GM19025 (cell line): ENCODE data around the gene GTF2IRD1.

ENCODE experiments used
- ATAC-seq: cut with Tn5 transposase; IDR thresholded peaks from one replicate; pipeline ENCODE4 v1.9.1; 2021; ENCODE audit warnings: mild to moderate bottlenecking, low read depth, moderate library complexity; ENCODE audit not compliant: unreplicated experiment

GTF2IRD1 gene

DNA sequence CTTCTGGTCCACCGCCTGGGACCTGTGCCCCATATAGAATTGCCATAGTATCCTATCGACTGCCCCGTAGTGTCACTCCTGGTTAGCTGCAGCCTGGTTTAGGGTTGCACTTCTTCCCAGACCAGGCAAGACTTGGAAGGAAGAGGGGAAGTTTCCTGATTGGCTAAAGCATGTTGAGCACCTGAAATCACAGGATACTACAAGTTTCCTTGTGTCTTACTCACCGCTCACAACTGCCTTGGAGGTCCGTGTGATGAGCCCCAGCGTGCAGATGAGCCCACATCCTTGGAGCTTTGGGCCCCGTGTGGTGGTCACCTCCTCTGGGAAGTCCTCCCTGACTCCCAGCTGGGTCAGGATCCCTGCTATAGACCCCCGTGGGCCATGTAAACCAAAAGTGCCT lies 129.9 kb downstream of the GTF2IRD1 start:
- no peak for ATAC-seq

GRCh38 chr7:74584160-74584954 lies 130.7 kb downstream of the GTF2IRD1 start:
- ATAC-seq, result no peak

- ATAC-seq, result no peak
Observed at GRCh38 chr7:74585844-74586243, 132.1 kb downstream of the GTF2IRD1 start.

DNA sequence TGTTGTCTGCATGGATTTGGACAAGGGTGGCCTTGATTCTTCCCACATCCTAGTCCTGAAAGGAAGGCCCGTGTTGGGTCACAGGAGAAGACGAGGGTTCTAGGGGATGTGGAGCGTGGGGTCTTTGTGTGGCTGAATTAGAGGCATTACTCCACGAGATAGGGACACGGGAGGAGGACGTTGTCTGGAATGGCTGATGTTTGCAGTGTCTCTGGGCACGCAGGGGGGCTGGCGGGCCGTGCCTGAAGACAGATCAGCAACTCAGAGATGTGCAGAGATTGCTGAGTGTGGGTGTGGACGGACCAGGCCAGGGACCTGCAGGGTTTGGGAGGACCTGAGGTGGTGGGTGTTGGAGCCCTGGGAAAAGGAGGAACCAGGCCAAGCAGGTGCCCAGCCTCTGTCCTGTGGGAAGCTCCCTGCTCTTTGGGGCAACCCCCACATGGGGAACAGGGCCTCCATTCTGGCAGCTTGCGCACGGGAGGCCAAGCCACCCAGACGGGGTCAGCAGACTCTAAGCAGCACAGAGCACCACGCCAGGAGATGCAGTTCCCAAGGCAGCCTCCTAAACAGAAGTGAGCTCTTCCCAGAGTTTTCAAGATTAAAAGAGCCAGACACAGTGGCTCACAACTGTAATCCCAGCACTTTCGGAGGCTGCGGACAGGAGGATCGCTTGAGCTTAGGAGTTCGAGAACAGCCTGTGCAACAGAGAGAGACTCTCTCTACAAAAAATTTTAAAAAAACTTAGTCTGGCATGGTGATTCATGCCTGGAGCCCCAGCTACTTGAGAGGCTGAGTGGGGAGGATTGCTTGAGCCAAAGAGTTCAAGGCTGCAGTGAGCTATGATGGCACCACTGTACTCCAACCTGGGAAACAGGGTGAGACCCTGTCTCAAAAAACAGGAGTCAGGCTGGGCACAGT lies 132.8 kb downstream of the GTF2IRD1 start:
- no peak for ATAC-seq

DNA sequence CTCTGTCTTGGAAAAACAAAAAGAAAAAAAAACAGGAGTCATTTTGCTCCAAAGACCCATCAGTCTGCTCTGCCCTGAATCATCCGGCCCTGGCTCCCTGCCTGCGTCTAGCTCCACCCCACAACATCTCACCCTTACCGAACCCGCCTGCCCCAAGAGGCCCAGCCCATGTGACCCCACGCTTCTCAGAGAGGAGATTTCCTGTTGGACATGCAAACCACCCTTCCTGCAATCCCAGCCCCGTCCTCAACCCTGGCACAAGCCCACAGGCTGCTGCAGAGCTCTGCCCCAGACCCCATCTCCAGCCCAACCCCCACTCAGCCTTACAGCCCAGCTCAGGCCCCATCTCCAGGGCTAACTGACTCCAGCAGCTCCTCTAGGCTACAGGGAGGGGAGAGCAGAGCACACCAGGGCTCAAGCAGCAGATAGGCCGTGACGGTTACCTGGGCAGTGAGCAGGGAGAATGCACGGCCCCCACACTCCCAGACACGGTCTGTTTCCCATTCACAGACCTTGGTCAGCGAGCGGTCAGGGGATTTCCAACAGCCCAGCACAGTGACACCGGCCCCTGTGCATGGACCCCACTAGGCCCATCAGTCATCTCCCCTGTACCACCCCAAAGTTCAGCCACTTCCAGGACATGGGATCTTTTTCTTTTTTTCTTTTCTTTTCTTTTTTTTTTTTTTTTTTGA lies 133.9 kb downstream of the GTF2IRD1 start:
- peak; percentile 76 for ATAC-seq

DNA sequence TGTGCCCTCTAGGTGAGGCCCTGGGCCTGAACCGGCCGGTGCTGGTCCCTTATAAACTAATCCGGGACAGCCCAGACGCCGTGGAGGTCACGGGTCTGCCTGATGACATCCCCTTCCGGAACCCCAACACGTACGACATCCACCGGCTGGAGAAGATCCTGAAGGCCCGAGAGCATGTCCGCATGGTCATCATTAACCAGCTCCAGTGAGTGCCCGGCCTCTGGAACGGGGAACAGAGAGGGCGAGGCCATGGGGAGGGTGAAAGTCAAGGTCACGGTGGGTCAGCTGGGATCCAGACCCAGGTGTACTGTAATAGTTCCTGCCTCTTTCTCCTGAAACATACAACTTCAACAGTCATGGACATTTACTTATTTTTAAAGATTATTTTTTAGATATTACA lies 137.1 kb downstream of the GTF2IRD1 start:
- no peak for ATAC-seq

DNA sequence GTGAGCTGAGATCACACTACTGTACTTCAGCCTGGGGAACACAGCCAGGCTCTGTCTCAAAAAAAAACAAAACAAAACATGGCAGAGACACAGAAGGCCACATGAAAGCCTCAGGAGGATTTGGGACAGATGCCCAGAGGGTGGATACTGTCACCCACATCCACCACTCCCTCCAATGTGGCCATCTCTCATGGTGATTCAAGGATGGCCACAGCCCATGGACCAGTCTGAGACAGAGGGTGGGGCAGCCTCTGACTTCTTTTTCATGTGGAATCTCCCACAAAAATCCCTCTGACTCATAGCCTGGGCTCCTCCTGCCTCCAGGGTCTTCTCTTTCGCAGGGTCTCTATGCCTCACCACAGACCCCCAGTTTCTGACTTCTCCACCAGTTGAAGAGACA lies 144.9 kb downstream of the GTF2IRD1 start:
- ATAC-seq, result no peak

GRCh38 chr7:74599244-74599643 lies 145.5 kb downstream of the GTF2IRD1 start:
- ATAC-seq, result peak; percentile 52

GRCh38 chr7:74604326-74605020 lies 150.8 kb downstream of the GTF2IRD1 start:
- no peak for ATAC-seq

DNA sequence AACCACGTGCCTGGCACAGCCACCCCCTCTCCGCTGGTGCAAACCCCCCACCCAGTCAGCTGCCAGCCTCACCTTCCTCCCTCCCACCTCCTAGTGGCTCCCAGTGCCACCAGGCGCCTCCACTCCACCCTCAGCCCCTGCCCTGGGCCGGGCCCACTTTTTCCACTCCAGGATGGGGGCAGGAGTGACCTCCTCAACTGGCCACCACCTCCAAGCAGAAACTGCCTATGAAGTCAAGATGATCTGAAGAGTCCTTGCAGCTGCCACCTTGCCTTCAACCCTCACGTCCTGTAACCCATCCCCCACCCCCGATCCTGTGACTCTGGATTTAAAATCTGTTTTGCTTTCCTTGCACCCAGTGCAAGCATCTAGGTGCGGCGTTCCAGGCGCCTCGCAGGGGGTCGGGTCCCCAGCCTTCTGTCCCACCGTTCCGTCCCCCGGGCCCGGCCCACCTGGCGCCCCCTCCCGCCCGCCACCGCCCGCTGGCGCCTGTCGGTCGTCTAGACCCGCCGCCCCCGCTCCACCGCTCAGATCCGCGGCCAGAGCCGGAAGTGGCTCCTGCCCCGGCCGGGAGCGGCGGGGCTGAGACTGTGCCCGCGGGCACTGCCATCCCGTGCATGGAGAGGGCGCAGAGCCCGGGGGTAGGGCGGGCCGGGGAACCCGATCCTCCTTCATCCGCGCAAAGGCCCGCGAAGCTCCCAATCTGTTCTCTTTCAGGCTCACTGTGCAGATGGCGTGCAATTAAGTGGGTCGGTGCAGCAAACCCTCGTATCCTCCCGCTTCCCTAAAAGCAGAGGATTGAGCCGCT lies 152.6 kb downstream of the GTF2IRD1 start:
- no peak for ATAC-seq

DNA sequence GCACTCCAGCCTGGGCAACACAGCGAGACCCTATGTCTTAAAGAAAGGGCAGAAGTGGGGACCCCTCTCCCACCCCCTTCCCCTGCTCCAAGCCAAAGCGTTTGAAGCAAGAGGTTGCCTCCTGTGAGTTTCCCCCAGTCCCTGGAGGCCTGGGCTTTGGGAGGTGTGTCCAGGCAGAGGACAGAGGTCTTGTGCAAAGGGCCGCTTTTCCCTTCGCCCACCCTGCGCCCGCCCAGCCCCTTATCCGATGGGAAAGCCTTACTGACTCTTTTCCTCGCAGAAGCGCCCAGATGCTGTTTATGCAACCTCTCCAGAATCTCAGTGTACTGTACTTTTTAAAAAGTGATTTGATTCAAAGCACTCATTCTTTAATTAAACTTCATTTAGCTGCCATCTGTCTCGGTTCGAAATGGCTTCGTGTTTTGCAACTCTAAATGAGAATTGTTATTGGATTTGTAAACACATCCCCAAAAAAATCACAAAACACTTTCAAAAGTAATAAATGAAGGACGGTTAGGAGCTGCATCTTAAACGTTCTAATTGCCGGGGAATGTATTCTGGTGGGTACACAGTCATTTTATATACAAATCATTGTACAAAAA lies 153.3 kb downstream of the GTF2IRD1 start:
- no peak for ATAC-seq

DNA sequence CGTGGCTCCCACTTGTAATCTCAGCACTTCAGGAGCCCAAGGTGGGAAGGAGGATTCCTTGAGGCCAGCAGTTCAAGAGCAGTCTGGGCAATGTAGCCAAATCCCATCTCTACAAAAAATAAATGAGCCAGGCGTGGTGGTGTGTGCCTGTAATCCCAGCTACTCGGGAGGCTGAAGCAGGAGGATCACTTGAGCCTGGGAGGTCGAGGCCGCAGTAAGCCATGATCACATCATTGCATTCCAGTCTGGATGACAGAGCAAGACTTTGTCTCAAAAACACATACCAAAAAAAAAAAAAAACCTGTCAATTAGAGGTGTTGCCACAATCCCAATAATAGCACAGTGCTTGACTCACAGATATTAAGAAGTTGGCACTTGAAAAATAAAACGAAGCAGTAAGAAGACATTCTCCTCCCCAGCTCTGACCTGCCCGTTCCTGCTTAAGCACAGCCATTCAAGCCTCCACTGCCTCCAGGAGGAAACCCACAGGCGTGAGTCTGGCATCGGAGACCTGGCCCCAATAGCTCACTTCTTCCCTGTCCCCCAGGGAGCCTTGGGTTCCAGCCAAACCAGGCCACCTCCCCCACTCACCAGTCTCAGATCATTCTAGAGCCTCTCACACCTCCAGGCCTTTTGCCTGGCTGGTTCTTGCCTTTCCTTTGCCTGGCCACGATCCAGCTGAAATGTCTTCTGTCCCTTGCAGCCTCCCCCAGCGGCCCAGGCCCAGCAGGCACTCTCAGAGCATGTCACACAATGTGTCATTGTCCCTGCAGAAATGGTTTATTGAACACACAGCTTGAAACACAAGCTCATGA lies 158.5 kb downstream of the GTF2IRD1 start:
- no peak for ATAC-seq

DNA sequence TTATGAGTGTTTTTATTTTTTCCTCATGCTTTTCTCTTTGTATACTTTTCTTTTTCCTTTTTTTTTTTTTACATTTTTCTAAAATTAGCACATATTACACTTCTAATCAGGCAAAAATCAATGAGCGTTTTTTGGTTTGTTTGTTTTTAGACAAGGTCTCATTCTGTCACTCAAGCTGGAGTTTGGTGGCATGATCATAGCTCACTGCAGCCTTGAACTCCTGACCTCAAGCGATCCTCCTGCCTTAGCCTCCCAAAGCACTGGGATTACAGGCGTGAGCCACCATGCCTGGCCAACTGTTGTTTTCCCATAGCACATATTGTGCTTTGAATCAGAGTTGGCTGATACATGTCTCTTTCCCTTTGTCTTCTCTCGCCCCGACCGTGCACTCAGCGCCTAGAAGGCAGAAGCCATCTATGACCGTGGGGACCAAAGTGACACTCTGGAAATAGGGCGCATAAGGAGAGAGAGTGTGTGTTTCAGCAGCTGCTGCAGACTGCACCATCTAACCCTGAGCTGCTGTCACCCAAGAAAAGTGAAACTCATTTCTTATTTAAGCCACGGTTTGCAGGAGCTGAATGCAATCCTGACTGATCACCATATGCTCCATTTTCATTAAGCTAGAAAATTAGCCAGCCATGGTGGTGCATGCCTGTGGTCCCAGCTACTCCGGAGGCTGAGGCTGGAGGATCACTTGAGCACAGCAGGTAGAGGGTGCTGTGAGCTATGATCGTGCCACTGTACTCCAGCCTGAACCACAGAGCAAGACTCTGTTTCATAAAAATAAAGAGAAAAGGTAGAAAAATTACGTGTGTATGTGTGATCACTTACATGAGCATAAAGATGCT lies 162.5 kb downstream of the GTF2IRD1 start:
- no peak for ATAC-seq

DNA sequence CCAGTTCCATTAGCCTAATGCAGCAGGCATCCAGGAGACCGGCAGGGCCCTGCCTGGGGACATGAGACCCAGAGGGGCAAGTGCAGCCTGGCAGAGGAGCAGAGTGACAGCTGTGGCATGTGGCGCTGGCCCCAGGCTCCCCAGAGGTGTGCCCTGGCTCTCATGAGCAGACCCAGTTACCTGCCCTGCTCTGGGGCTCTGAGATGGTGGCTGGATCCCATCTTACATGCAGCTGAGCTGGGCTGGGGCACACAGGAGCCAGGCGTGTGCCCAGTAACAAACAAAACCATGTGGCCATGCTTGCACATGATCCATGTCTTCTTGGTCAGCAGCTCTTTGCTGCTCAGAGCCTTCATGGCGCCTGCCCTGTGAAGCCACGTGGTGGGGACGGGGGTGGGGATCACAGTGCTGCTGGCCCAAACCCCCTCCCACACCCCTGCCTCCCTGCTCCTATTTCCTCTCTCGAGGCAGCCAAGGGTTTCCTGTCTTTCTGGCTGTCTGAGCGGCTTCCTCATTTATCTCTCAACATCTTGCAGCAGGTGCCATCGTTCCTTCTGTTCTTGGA lies 163.6 kb downstream of the GTF2IRD1 start:
- ATAC-seq, result no peak

DNA sequence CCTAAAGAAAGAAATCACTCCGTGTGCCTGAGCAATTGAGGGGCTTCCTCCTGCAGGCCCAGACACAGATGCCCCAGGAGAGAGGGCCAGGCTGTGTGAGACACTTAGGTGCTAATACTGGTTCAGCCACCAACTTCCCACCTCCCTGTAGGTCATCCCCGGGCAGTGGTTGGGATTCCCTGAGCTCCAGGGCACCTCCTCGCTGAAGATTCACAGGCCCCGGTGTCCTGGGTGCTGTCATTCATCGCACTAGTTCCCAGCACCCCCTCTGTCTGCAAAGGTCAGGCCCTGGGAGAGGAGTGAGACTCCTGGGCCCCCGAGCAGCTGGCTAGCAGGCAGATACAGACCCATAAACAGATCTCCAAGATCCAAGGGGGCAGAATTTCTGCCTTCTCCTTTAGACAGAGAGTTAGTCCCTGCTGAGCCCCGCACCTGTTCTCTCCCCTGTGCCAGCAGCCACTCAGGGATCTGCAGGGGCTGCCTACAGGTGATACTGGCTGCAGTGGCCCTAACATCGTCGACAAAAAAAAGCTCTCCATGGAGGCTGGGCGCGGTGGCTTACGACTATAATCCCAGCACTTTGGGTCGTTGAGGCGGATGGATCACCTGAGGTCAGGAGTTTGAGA lies 165.6 kb downstream of the GTF2IRD1 start:
- no peak for ATAC-seq

- ATAC-seq, result no peak
Observed at GRCh38 chr7:74622228-74622749, 168.6 kb downstream of the GTF2IRD1 start.
